HEK293T (cell line): Measurements from ENCODE around the gene SLC36A3.

ENCODE experiments used
- CTCF ChIA-PET: fragments of 350-600 bp; formaldehyde crosslinking; extraction: SDS; loops from one replicate; lab custom pipeline; 2021; ENCODE audit warnings: antibody characterized with exemption, inconsistent platforms; lab: Yijun Ruan, JAX
- POLR2A ChIA-PET: fragments of 350-600 bp; formaldehyde crosslinking; extraction: SDS; loops from one replicate; lab custom pipeline; 2020; ENCODE audit warnings: antibody characterized with exemption, inconsistent platforms; lab: Yijun Ruan, JAX
- DNase-seq: peaks from one replicate; pipeline ENCODE4 v3.0.0; 2012; ENCODE audit warnings: mixed read lengths; ENCODE audit errors: extremely low spot score
- ARNT ChIP-seq: fragments of 450-650 bp; IDR thresholded peaks from 2 replicates; pipeline ENCODE4 v1.6.1; 2017; ENCODE audit warnings: mild to moderate bottlenecking
- BHLHE40 ChIP-seq: fragments of 450-650 bp; IDR thresholded peaks from 2 replicates; pipeline ENCODE4 v1.6.1; 2016; ENCODE audit warnings: mild to moderate bottlenecking, moderate library complexity, borderline replicate concordance
- CTBP1 ChIP-seq: fragments of 450-650 bp; IDR thresholded peaks from 2 replicates; pipeline ENCODE4 v1.6.1; 2016; ENCODE audit warnings: borderline replicate concordance
- ELF4 ChIP-seq: fragments of 450-650 bp; IDR thresholded peaks from 2 replicates; pipeline ENCODE4 v1.6.1; 2017; ENCODE audit warnings: antibody characterized with exemption
- FOXA1 ChIP-seq: fragments of 450-650 bp; IDR thresholded peaks from 2 replicates; pipeline ENCODE4 v1.6.1; 2016; ENCODE audit warnings: mild to moderate bottlenecking
- FOXK2 ChIP-seq: fragments of 450-650 bp; IDR thresholded peaks from 2 replicates; pipeline ENCODE4 v1.6.1; 2016; ENCODE audit warnings: mild to moderate bottlenecking
- FOXM1 ChIP-seq: fragments of 450-650 bp; IDR thresholded peaks from 2 replicates; pipeline ENCODE4 v1.6.1; 2017; ENCODE audit warnings: mild to moderate bottlenecking, borderline replicate concordance
- HDGF ChIP-seq: fragments of 450-650 bp; IDR thresholded peaks from 2 replicates; pipeline ENCODE4 v1.6.1; 2017; ENCODE audit warnings: antibody characterized with exemption, borderline replicate concordance
- L3MBTL2 ChIP-seq: fragments of 450-650 bp; conservative IDR thresholded peaks from 2 replicates; pipeline ENCODE4 v1.6.1; 2016; ENCODE audit warnings: mild to moderate bottlenecking
- LEF1 ChIP-seq: fragments of 450-650 bp; IDR thresholded peaks from 2 replicates; pipeline ENCODE4 v1.6.1; 2017; ENCODE audit warnings: mild to moderate bottlenecking, borderline replicate concordance
- NFRKB ChIP-seq: fragments of 450-650 bp; IDR thresholded peaks from 2 replicates; pipeline ENCODE4 v1.6.1; 2016; ENCODE audit warnings: mild to moderate bottlenecking, moderate library complexity
- SP1 ChIP-seq: fragments of 450-650 bp; IDR thresholded peaks from 2 replicates; pipeline ENCODE4 v1.6.1; 2017
- SUZ12 ChIP-seq: fragments of 450-650 bp; IDR thresholded peaks from 2 replicates; pipeline ENCODE4 v1.6.1; 2016; ENCODE audit warnings: mild to moderate bottlenecking
- TARDBP ChIP-seq: fragments of 450-650 bp; IDR thresholded peaks from 2 replicates; pipeline ENCODE4 v1.6.1; 2016
- ZNF384 ChIP-seq: fragments of 450-650 bp; IDR thresholded peaks from 2 replicates; pipeline ENCODE4 v1.6.1; 2016
- TF ChIP-seq, protein P1 (sequence below): fragments of 450-650 bp; IDR thresholded peaks from 2 replicates; pipeline ENCODE4 v1.6.1; 2016

Gene SLC36A3

DNA sequence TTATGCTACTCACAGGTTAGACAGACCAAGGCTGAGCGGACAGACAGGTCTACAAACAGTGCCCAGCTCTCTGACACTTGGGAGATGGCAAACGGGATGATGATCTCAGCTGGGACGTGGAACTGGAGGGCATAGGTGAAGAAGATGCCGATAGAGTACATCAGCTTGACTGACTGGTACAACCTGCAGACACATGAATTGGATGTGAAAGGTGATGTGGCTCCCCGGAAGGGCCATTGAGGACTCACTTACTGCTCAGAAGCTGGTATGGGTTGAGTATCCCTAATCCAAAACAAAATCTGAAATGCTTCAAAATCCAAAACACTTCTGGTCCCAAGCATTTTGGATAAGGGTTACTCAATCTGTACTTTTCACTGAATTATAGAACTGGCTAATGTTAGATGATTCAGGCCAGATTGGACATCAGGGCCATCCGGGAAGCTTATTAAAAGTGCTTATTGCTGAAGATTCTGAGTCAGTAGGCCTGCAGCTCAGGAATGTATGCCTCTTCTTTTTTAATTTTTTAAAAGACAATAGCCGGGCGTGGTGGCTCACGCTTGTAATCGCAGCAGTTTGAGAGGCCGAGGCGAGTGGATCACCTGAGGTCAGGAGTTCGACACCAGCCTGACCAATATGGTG lies 22.4 kb downstream of the SLC36A3 start:
- POLR2A ChIA-PET, result no interaction called here
- no peak for DNase-seq
- TF ChIP-seq ELF4, result no peak
- TF ChIP-seq, protein P1, sequence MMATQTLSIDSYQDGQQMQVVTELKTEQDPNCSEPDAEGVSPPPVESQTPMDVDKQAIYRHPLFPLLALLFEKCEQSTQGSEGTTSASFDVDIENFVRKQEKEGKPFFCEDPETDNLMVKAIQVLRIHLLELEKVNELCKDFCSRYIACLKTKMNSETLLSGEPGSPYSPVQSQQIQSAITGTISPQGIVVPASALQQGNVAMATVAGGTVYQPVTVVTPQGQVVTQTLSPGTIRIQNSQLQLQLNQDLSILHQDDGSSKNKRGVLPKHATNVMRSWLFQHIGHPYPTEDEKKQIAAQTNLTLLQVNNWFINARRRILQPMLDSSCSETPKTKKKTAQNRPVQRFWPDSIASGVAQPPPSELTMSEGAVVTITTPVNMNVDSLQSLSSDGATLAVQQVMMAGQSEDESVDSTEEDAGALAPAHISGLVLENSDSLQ, result no peak
- no peak for TF ChIP-seq FOXK2
- no peak for TF ChIP-seq FOXA1
- no peak for TF ChIP-seq L3MBTL2
- no peak for TF ChIP-seq NFRKB
- TF ChIP-seq LEF1, result no peak
- TF ChIP-seq SP1, result no peak
- no peak for TF ChIP-seq FOXM1
- TF ChIP-seq CTBP1, result no peak
- TF ChIP-seq TARDBP, result no peak
- no peak for TF ChIP-seq ARNT
- TF ChIP-seq SUZ12, result no peak
- no peak for TF ChIP-seq BHLHE40
- no peak for TF ChIP-seq ZNF384
- TF ChIP-seq HDGF, result no peak
- CTCF ChIA-PET, result no interaction called here

- CTCF ChIA-PET, result no interaction called here
- POLR2A ChIA-PET, result no interaction called here
- TF ChIP-seq SP1 (no peak), BHLHE40 (no peak), CTBP1 (no peak), FOXK2 (no peak), NFRKB (no peak), L3MBTL2 (no peak), ZNF384 (no peak), HDGF (no peak), SUZ12 (no peak), FOXM1 (no peak), ARNT (no peak), LEF1 (no peak), FOXA1 (no peak), ELF4 (no peak), TARDBP (no peak)
- TF ChIP-seq, protein P1, result no peak
- DNase-seq, result no peak
Measured at GRCh38 chr5:151280443-151280842, 23.1 kb downstream of the SLC36A3 start.

DNA sequence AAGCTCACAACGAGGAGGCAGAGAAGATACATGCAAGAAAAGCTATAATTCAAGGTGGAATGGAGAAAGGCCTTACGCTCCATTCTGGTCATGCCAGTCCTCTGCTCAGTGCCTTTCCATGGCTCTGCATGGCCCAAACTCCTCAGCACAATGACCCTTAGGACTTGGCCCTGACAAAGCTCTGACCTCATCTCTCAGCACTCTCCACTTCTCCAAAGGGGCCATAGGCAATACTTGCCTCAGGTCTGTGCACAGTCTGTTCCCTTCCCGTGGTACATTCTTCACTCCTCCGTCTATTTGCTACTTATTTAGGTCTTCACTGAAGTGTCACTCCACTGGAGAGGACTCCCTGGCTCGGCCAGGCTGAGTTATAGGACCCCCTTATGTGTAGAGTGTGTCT lies 24.7 kb downstream of the SLC36A3 start:
- no peak for DNase-seq
- CTCF ChIA-PET, result no interaction called here
- TF ChIP-seq BHLHE40 (no peak), FOXM1 (no peak), LEF1 (no peak), FOXK2 (no peak), SUZ12 (no peak), L3MBTL2 (no peak), ELF4 (no peak), CTBP1 (no peak), ARNT (no peak), FOXA1 (no peak), TARDBP (no peak), NFRKB (no peak), HDGF (no peak), ZNF384 (no peak), SP1 (no peak)
- TF ChIP-seq, protein P1, result no peak
- POLR2A ChIA-PET, result no interaction called here

GRCh38 chr5:151275803-151276202 lies 27.8 kb downstream of the SLC36A3 start:
- DNase-seq, result no peak
- POLR2A ChIA-PET, result no interaction called here
- TF ChIP-seq CTBP1 (no peak), L3MBTL2 (no peak), ELF4 (no peak), SUZ12 (no peak), ARNT (no peak), HDGF (no peak), NFRKB (no peak), FOXA1 (no peak), BHLHE40 (no peak), ZNF384 (no peak), SP1 (no peak), FOXK2 (no peak), TARDBP (no peak), FOXM1 (no peak), LEF1 (no peak)
- TF ChIP-seq, protein P1, result no peak
- CTCF ChIA-PET, result interaction anchor here (1.0 to 1.1 kb wide), 2 partner anchors 9 to 22 kb away, joined by 3 to 4 read pairs; no protein-coding TSS in a partner anchor

DNA sequence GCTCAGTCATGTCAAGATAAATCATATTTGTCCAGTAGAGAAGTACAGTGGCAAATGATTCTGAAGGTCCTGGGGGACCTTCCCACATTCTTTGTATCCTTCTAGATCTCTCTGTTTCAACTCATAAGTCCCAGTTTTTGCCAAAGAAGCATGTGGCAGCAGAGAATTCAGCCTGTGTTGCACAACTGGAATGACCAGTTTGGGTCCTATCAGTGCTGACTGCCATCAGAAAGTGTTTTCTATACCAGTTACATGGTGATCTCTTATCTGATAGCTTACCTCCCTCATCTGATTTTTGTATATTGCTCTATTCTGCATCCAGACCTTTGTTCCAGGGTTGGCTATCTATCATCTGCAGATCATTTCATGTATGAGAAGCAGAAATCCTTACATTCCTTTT lies 28.9 kb downstream of the SLC36A3 start:
- POLR2A ChIA-PET, result no interaction called here
- no peak for DNase-seq
- CTCF ChIA-PET, result interaction anchor here (0.7 to 1.0 kb wide), 2 partner anchors 10 to 22 kb away, joined by 3 to 4 read pairs; partner anchors contain the start of gene GM2A
- TF ChIP-seq, protein P1, result no peak
- no peak for TF ChIP-seq ARNT
- no peak for TF ChIP-seq L3MBTL2
- TF ChIP-seq FOXA1, result no peak
- TF ChIP-seq HDGF, result no peak
- TF ChIP-seq ELF4, result no peak
- no peak for TF ChIP-seq ZNF384
- TF ChIP-seq CTBP1, result no peak
- TF ChIP-seq BHLHE40, result no peak
- TF ChIP-seq FOXM1, result no peak
- no peak for TF ChIP-seq LEF1
